HepG2 (cell line): ENCODE data around the gene SLC4A11. TPM values are rescaled to one million over a fixed set of nuclear protein-coding genes. Genes with fewer than 3 reads are reported as not detected.

ENCODE experiments used
- AHR ChIP-seq: IDR thresholded peaks from 2 replicates; pipeline ENCODE4 v1.6.1; 2018; ENCODE audit warnings: missing genetic modification reagents, missing compliant biosample characterization
- BCL6 ChIP-seq: IDR thresholded peaks from 2 replicates; pipeline ENCODE4 v1.6.1; 2016; ENCODE audit warnings: missing genetic modification reagents, missing compliant biosample characterization
- CC2D1A ChIP-seq: sonication (generic); formaldehyde crosslinking; IDR thresholded peaks from 2 replicates; pipeline ENCODE4 v1.8.1; 2023; ENCODE audit warnings: mild to moderate bottlenecking, missing genetic modification reagents
- FOSL2 ChIP-seq: sonication (generic); formaldehyde crosslinking; IDR thresholded peaks from 2 replicates; pipeline ENCODE4 v1.4.0; 2020; ENCODE audit warnings: missing genetic modification reagents
- FOXJ3 ChIP-seq: sonication (generic); formaldehyde crosslinking; IDR thresholded peaks from 2 replicates; pipeline ENCODE4 v1.4.0; 2020; ENCODE audit warnings: missing genetic modification reagents, mild to moderate bottlenecking, borderline replicate concordance
- GATAD1 ChIP-seq: IDR thresholded peaks from 2 replicates; pipeline ENCODE4 v1.6.1; 2016; ENCODE audit warnings: missing genetic modification reagents, missing compliant biosample characterization
- HNRNPLL ChIP-seq: fragments of 200-400 bp; formaldehyde crosslinking; IDR thresholded peaks from 2 replicates; pipeline ENCODE4 v1.6.1; 2017; ENCODE audit warnings: mild to moderate bottlenecking, low read depth, low read length; ENCODE audit not compliant: poor library complexity, severe bottlenecking
- IRX3 ChIP-seq: sonication (generic); formaldehyde crosslinking; IDR thresholded peaks from 2 replicates; pipeline ENCODE4 v1.8.1; 2023; ENCODE audit warnings: mild to moderate bottlenecking, low read depth, missing genetic modification reagents, borderline replicate concordance
- KAT7 ChIP-seq: IDR thresholded peaks from 2 replicates; pipeline ENCODE4 v1.6.1; 2018; ENCODE audit warnings: borderline replicate concordance, missing compliant biosample characterization
- KDM5B ChIP-seq: sonication (generic); formaldehyde crosslinking; IDR thresholded peaks from 2 replicates; pipeline ENCODE4 v1.4.0; 2020; ENCODE audit warnings: missing genetic modification reagents, mild to moderate bottlenecking, borderline replicate concordance
- MIER3 ChIP-seq: IDR thresholded peaks from 2 replicates; pipeline ENCODE4 v1.6.1; 2016; ENCODE audit warnings: missing compliant biosample characterization, borderline replicate concordance
- NR2F6 ChIP-seq, 2 experiments: IDR thresholded peaks; 2 replicates each; pipeline ENCODE4 v1.6.1; 2016; ENCODE audit warnings: antibody characterized with exemption in 1 of 2, mild to moderate bottlenecking in 1 of 2
- PAF1 ChIP-seq: IDR thresholded peaks from 2 replicates; pipeline ENCODE4 v1.6.1; 2016; ENCODE audit warnings: missing genetic modification reagents, missing compliant biosample characterization
- REXO4 ChIP-seq: sonication (generic); formaldehyde crosslinking; IDR thresholded peaks from 2 replicates; pipeline ENCODE4 v1.8.0; 2022; ENCODE audit warnings: missing genetic modification reagents, mild to moderate bottlenecking, borderline replicate concordance
- U2AF2 ChIP-seq: fragments of 200-400 bp; formaldehyde crosslinking; IDR thresholded peaks from 2 replicates; pipeline ENCODE4 v1.6.1; 2017; ENCODE audit warnings: low read depth, mild to moderate bottlenecking, low read length
- YEATS4 ChIP-seq: sonication (generic); formaldehyde crosslinking; IDR thresholded peaks from 2 replicates; pipeline ENCODE4 v1.4.0; 2020; ENCODE audit warnings: missing genetic modification reagents, borderline replicate concordance
- ZKSCAN1 ChIP-seq: fragments of 150-350 bp; IDR thresholded peaks from 2 replicates; pipeline ENCODE4 v1.6.1; 2014; ENCODE audit warnings: low read length
- ZKSCAN5 ChIP-seq: sonication (generic); formaldehyde crosslinking; IDR thresholded peaks from 2 replicates; pipeline ENCODE4 v1.5.1; 2020; ENCODE audit warnings: mild to moderate bottlenecking, missing genetic modification reagents
- ZNF205 ChIP-seq: IDR thresholded peaks from 2 replicates; pipeline ENCODE4 v1.6.1; 2018; ENCODE audit warnings: missing biosample characterization, missing genetic modification reagents
- ZNF264 ChIP-seq: sonication (generic); formaldehyde crosslinking; IDR thresholded peaks from 2 replicates; pipeline ENCODE4 v1.4.0; 2020; ENCODE audit warnings: missing genetic modification reagents
- ZNF350 ChIP-seq: sonication (generic); formaldehyde crosslinking; IDR thresholded peaks from 2 replicates; pipeline ENCODE4 v1.4.0; 2020; ENCODE audit warnings: mild to moderate bottlenecking, low read depth, missing genetic modification reagents, borderline replicate concordance
- ZNF543 ChIP-seq: sonication (generic); formaldehyde crosslinking; IDR thresholded peaks from 2 replicates; pipeline ENCODE4 v1.4.0; 2020; ENCODE audit warnings: mild to moderate bottlenecking, missing genetic modification reagents
- ZNF75D ChIP-seq: sonication (generic); formaldehyde crosslinking; IDR thresholded peaks from 2 replicates; pipeline ENCODE4 v1.8.1; 2023; ENCODE audit warnings: missing genetic modification reagents, mild to moderate bottlenecking, borderline replicate concordance
- ZNF782 ChIP-seq: sonication (generic); formaldehyde crosslinking; IDR thresholded peaks from 2 replicates; pipeline ENCODE4 v1.4.0; 2020; ENCODE audit warnings: missing genetic modification reagents, mild to moderate bottlenecking, borderline replicate concordance
- ZSCAN29 ChIP-seq: sonication (generic); formaldehyde crosslinking; conservative IDR thresholded peaks from 2 replicates; pipeline ENCODE4 v1.4.0; 2020; ENCODE audit warnings: mild to moderate bottlenecking, missing genetic modification reagents
- polyA plus RNA-seq, 8 experiments: library from polyadenylated mRNA; depleted of rRNA in 3 of 8; stranded (reverse) in 7 of 8; unstranded in 1 of 8; fragments of >200 nt; fragmentation: Illumina TruSeq in 4 of 8; extraction: Trizol in 4 of 8; gene quantifications; 2 replicates each; pipeline versions ENCODE4 v1.2.1 to v1.2.3, GENCODE V29; 2011 to 2016; ENCODE audit warnings: low read depth in 4 of 8, missing spikeins in 1 of 8, mixed read lengths in 1 of 8; ENCODE audit not compliant: insufficient read depth in 1 of 8
- total RNA-seq, 5 experiments: library from RNA; depleted of rRNA; stranded (reverse); fragments of >200 nt; fragmentation: Illumina TruSeq; extraction: Trizol; gene quantifications; 2 replicates each; pipeline ENCODE4 v1.2.3, GENCODE V29; 2016; ENCODE audit warnings: low read depth in 1 of 5
- TF ChIP-seq, protein P1 (sequence below): sonication (generic); formaldehyde crosslinking; IDR thresholded peaks from 2 replicates; pipeline ENCODE4 v1.5.0; 2020; ENCODE audit warnings: missing genetic modification reagents, mild to moderate bottlenecking, borderline replicate concordance
- TF ChIP-seq, protein P2 (sequence below): sonication (generic); formaldehyde crosslinking; IDR thresholded peaks from 2 replicates; pipeline ENCODE4 v1.9.0; 2021; ENCODE audit warnings: missing genetic modification reagents, mild to moderate bottlenecking, borderline replicate concordance
- TF ChIP-seq, protein P3 (sequence below): sonication (generic); formaldehyde crosslinking; IDR thresholded peaks from 2 replicates; pipeline ENCODE4 v1.8.0; 2022; ENCODE audit warnings: mild to moderate bottlenecking, missing genetic modification reagents

SLC4A11 gene
- total and polyA plus RNA-seq, 2 of the 13 experiments (the other 11 are each of a cell fraction or from before 2014, with no cell fraction given), result 3.9 to 27.0 TPM

DNA sequence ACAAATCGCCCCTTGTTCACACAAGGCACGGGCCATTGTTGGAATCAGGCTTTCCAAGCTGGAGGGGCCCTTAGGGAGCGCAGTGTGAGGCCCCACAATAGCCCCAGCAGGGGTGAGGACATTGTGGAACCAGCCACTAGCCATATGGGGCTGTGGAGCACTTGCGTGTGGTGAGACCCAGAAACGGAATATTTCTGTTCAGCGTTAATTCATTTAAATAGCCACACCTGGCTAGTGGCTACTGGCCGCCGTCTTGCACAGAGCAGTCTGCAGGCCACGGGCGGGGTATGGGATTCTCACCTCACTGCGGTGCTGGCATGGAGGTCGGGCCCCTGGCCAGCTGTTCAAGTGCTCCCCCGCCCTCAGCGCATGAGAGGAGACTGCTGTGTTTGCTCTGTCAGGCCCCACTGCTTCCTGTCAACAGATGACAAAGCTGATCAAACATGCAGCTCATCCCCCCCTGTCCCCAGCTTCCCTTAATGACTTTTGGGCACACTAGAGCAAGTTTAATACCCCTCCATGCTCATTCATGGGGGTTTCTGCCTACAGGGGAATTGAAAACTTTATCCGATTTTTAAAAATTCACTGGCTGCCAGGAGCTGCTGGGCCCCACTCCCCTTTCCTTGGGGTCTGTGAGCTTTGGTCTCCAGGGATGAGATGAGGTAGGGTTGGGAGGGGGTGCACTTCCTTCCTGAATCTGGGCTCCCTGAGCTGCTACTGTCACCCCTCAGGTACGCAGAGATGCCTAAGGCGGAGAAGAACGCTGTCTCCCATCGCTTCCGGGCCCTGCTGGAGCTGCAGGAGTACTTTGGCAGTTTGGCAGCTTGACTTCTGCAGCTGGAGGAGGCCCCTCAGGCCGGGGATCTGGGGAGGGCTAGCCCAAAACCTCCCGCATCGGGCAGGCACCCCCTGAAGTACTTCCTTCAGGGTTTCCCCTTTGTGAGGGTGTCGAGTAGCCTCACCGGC is 16.1 kb downstream of the SLC4A11 start (continued):
- TF ChIP-seq ZNF350 (peak; percentile 99), FOSL2 (CRISPR knock-in tag) (peak; percentile 98), ZNF205 (CRISPR knock-in tag) (peak; percentile 91), MIER3 (CRISPR knock-in tag) (peak; percentile 97; the same call in 1 of the 2 replicates), CC2D1A (no peak), GATAD1 (CRISPR knock-in tag) (peak; percentile 83), FOXJ3 (CRISPR knock-in tag) (peak; percentile 92), KDM5B (peak; percentile 96; the same call in 1 of the 2 replicates), ZKSCAN1 (0 out of 2 replicates have a peak, but pooled peaks have one; percentile 9), NR2F6 (IDR thresholded peaks at IDR 0.05) (peak; percentile 97), NR2F6 (CRISPR knock-in tag; IDR thresholded peaks at IDR 0.05) (peak; percentile 99), BCL6 (CRISPR knock-in tag) (peak; percentile 86), ZNF782 (CRISPR knock-in tag) (peak; percentile 38; the same call in 1 of the 2 replicates), ZNF543 (CRISPR knock-in tag) (peak; percentile 97), YEATS4 (peak; percentile 92), HNRNPLL (peak; percentile 66), KAT7 (CRISPR knock-in tag) (peak; percentile 51; the same call in 1 of the 2 replicates), U2AF2 (no peak), AHR (CRISPR knock-in tag) (peak; percentile 66; the same call in 1 of the 2 replicates), PAF1 (CRISPR knock-in tag) (no peak), ZNF75D (CRISPR knock-in tag) (no peak), ZNF264 (CRISPR knock-in tag) (peak; percentile 95), ZKSCAN5 (peak; percentile 90), IRX3 (CRISPR knock-in tag) (no peak; the same call in 1 of the 2 replicates), REXO4 (peak; percentile 74; the same call in 1 of the 2 replicates), ZSCAN29 (peak; percentile 96)
- TF ChIP-seq, protein P1, sequence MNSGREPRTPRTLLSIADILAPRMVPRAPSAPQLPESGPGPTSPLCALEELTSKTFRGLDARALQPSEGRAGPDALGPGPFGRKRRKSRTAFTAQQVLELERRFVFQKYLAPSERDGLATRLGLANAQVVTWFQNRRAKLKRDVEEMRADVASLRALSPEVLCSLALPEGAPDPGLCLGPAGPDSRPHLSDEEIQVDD (CRISPR knock-in tag), result no peak
- TF ChIP-seq, protein P2, sequence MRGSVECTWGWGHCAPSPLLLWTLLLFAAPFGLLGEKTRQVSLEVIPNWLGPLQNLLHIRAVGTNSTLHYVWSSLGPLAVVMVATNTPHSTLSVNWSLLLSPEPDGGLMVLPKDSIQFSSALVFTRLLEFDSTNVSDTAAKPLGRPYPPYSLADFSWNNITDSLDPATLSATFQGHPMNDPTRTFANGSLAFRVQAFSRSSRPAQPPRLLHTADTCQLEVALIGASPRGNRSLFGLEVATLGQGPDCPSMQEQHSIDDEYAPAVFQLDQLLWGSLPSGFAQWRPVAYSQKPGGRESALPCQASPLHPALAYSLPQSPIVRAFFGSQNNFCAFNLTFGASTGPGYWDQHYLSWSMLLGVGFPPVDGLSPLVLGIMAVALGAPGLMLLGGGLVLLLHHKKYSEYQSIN (CRISPR knock-in tag), result no peak
- TF ChIP-seq, protein P3, sequence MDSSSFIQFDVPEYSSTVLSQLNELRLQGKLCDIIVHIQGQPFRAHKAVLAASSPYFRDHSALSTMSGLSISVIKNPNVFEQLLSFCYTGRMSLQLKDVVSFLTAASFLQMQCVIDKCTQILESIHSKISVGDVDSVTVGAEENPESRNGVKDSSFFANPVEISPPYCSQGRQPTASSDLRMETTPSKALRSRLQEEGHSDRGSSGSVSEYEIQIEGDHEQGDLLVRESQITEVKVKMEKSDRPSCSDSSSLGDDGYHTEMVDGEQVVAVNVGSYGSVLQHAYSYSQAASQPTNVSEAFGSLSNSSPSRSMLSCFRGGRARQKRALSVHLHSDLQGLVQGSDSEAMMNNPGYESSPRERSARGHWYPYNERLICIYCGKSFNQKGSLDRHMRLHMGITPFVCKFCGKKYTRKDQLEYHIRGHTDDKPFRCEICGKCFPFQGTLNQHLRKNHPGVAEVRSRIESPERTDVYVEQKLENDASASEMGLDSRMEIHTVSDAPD, result peak; percentile 65; the same call in 1 of the 2 replicates
